SU-DHL-6 (cell line): Measurements from ENCODE around the gene DBI.
A peak's percentile ranks its signal among the peaks of the same experiment; 100 is the strongest.

Experiments
- H2AFZ ChIP-seq: fragments of 200-600 bp; sonication (generic); 2 replicates; pipeline ENCODE4 v1.6.1; 2014; ENCODE audit warnings: low read depth, mild to moderate bottlenecking, moderate library complexity, mixed read lengths, antibody characterized with exemption, low read length; ENCODE audit not compliant: severe bottlenecking
- H3F3A ChIP-seq: fragments of 200-600 bp; shearing (Covaris generic); 2 replicates; pipeline ENCODE4 v1.6.0; 2016; ENCODE audit warnings: antibody characterized with exemption, mild to moderate bottlenecking; ENCODE audit not compliant: insufficient read depth
- H3K27ac ChIP-seq: fragments of 200-600 bp; sonication (generic); 2 replicates; pipeline ENCODE4 v1.5.1; 2016; ENCODE audit warnings: low read depth, mild to moderate bottlenecking, low read length, moderate library complexity, mixed read lengths
- H3K27me3 ChIP-seq: fragments of 200-600 bp; sonication (generic), shearing (Covaris generic); 2 replicates; pipeline ENCODE4 v1.6.0; 2014; ENCODE audit warnings: mild to moderate bottlenecking, low read length
- H3K36me3 ChIP-seq: fragments of 200-600 bp; sonication (generic); 2 replicates; pipeline ENCODE4 v1.6.1; 2014; ENCODE audit warnings: mild to moderate bottlenecking, low read length, mixed read lengths
- H3K4me2 ChIP-seq: fragments of 300-600, 200-600 bp; shearing (Covaris generic), sonication (generic); 2 replicates; pipeline ENCODE4 v1.6.0; 2014; ENCODE audit warnings: low read length, low read depth, mild to moderate bottlenecking; ENCODE audit not compliant: poor library complexity, severe bottlenecking
- H3K4me3 ChIP-seq: fragments of 200-600 bp; sonication (generic); 2 replicates; pipeline ENCODE4 v1.5.1; 2014; ENCODE audit warnings: antibody characterized with exemption, low read length, mild to moderate bottlenecking, mixed read lengths; ENCODE audit not compliant: insufficient read depth, poor library complexity, severe bottlenecking
- H3K79me2 ChIP-seq: fragments of 200-600 bp; sonication (generic); 2 replicates; pipeline ENCODE4 v1.6.1; 2014; ENCODE audit warnings: mild to moderate bottlenecking, low read length, moderate library complexity; ENCODE audit not compliant: insufficient read depth
- H3K9ac ChIP-seq: fragments of 200-600 bp; sonication (generic); 2 replicates; pipeline ENCODE4 v1.7.0; 2014; ENCODE audit warnings: mild to moderate bottlenecking, low read length
- H3K9me2 ChIP-seq: fragments of 200-600 bp; sonication (generic); replicated peaks from 2 replicates; pipeline ENCODE4 v1.6.1; 2014; ENCODE audit warnings: low read length; ENCODE audit not compliant: insufficient read depth
- H3K9me3 ChIP-seq: fragments of 200-600 bp; sonication (generic); 2 replicates; pipeline ENCODE4 v1.6.1; 2014; ENCODE audit warnings: low read length, mixed read lengths; ENCODE audit not compliant: insufficient read depth
- H4K20me1 ChIP-seq: fragments of 200-600 bp; sonication (generic); 2 replicates; pipeline ENCODE4 v1.6.1; 2014; ENCODE audit warnings: low read depth, mild to moderate bottlenecking, antibody characterized with exemption, low read length, moderate library complexity, mixed read lengths
- CTCF ChIP-seq: fragments of 200-600 bp; sonication (generic); IDR thresholded peaks from one replicate; pipeline ENCODE4 v1.5.1; 2017; ENCODE audit warnings: antibody characterized with exemption, mild to moderate bottlenecking, low read length, moderate library complexity; ENCODE audit not compliant: insufficient read depth, poor library complexity, severe bottlenecking
- EZH2phosphoT487 ChIP-seq: fragments of 200-600 bp; sonication (generic), shearing (Covaris generic); conservative IDR thresholded peaks from 2 replicates; pipeline ENCODE4 v1.6.1; 2018; ENCODE audit warnings: mild to moderate bottlenecking, antibody characterized with exemption, low read length, moderate library complexity, mixed read lengths

The DBI gene

GRCh38 chr2:119366161-119366648 lies 572 bp upstream of the DBI start:
- Histone ChIP-seq H3F3A (0 out of 2 replicates have a peak, but pooled peaks cover 4% of the 10 kb centered on the region), H3K4me3 (peak overlapping the region; percentile 99), H4K20me1 (peaks cover 17% of the 10 kb centered on the region; the same call in 1 of the 2 replicates), H3K79me2 (peaks cover 57% of the 10 kb centered on the region), H3K36me3 (peaks cover 25% of the 10 kb centered on the region), H2AFZ (peak overlapping the region; percentile 42), H3K9me3 (no peaks in the 10 kb centered on the region), H3K4me2 (peak overlapping the region; percentile 86), H3K27me3 (no peaks in the 10 kb centered on the region), H3K9me2 (no peaks in the 10 kb centered on the region), H3K27ac (peak overlapping the region; percentile 81), H3K9ac (peak overlapping the region; percentile 99)
- TF ChIP-seq CTCF, result no peak
- no peak for TF ChIP-seq EZH2phosphoT487

- Histone ChIP-seq H3K9ac (peak overlapping the region; percentile 99), H3F3A (0 out of 2 replicates have a peak, but pooled peaks cover 7% of the 10 kb centered on the region), H3K27ac (peak overlapping the region; percentile 82), H3K9me2 (no peaks in the 10 kb centered on the region), H3K27me3 (no peaks in the 10 kb centered on the region), H3K4me3 (peak overlapping the region; percentile 99), H3K36me3 (peaks cover 39% of the 10 kb centered on the region), H3K9me3 (no peaks in the 10 kb centered on the region), H3K79me2 (peaks cover 57% of the 10 kb centered on the region), H2AFZ (no peak overlapping the region), H3K4me2 (peak overlapping the region; percentile 81), H4K20me1 (peaks cover 17% of the 10 kb centered on the region; the same call in 1 of the 2 replicates)
- no peak for TF ChIP-seq CTCF
- TF ChIP-seq EZH2phosphoT487, result no peak
Measured at GRCh38 chr2:119367472-119368099, 809 bp downstream of the DBI start.

GRCh38 chr2:119369845-119370244 lies 3.1 kb downstream of the DBI start:
- H4K20me1 ChIP-seq, result peaks cover 17% of the 10 kb centered on the region; the same call in 1 of the 2 replicates
- 0 out of 2 replicates have a peak, but pooled peaks cover 10% of the 10 kb centered on the region for H3F3A ChIP-seq
- H3K27ac ChIP-seq, result no peak overlapping the region
- no peak for TF ChIP-seq EZH2phosphoT487
- TF ChIP-seq CTCF, result no peak
- no peak overlapping the region for H3K4me2 ChIP-seq
- no peaks in the 10 kb centered on the region for H3K9me3 ChIP-seq
- H3K27me3 ChIP-seq, result no peaks in the 10 kb centered on the region
- H3K4me3 ChIP-seq, result no peak overlapping the region
- H2AFZ ChIP-seq, result no peak overlapping the region
- H3K9ac ChIP-seq, result no peak overlapping the region
- peaks cover 47% of the 10 kb centered on the region for H3K36me3 ChIP-seq
- peaks cover 50% of the 10 kb centered on the region for H3K79me2 ChIP-seq
- no peaks in the 10 kb centered on the region for H3K9me2 ChIP-seq
